ENCODE measurements around the gene BEST3. TPM values are rescaled to one million over a fixed set of nuclear protein-coding genes. Genes with fewer than 3 reads are reported as not detected.

Gene BEST3
- polyA plus RNA-seq, 1 donor from 2014 or later, result 0.88 TPM

GRCh38 chr12:69676257-69677012 is 22.7 kb downstream of the BEST3 start:
- Histone ChIP-seq H3K9me2 (ENCODE audit: insufficient read depth, low read length) (no peaks in the 10 kb centered on the region), H3F3A (ENCODE audit: insufficient read depth, low read length, poor library complexity, severe bottlenecking) (no peaks in the 10 kb centered on the region), H3K9ac (ENCODE audit: low read length) (no peak overlapping the region), H3K9me3 (ENCODE audit: low read length) (no peaks in the 10 kb centered on the region), H3K36me3 (ENCODE audit: insufficient read depth, low read length) (no peaks in the 10 kb centered on the region), H3K4me3 (ENCODE audit: low read length) (no peak overlapping the region), H3K27me3 (ENCODE audit: insufficient read depth, low read depth, low read length) (no peaks in the 10 kb centered on the region), H4K20me1 (ENCODE audit: insufficient read depth) (no peaks in the 10 kb centered on the region), H2AFZ (ENCODE audit: low read depth, low read length) (no peak overlapping the region), H3K4me2 (ENCODE audit: low read length) (no peak overlapping the region), H3K79me2 (replicated peaks; ENCODE audit: insufficient read depth, low read length) (no peaks in the 10 kb centered on the region), H3K27ac (ENCODE audit: low read length) (no peak overlapping the region)
- TF ChIP-seq POLR2AphosphoS5 (IDR thresholded peaks at IDR 0.05) (no peak), RAD21 (conservative IDR thresholded peaks at IDR 0.05) (no peak), EZH2 (IDR thresholded peaks at IDR 0.05; ENCODE audit: borderline replicate concordance, insufficient read depth, low read length, poor library complexity, severe bottlenecking) (no peak), CTCF (IDR thresholded peaks at IDR 0.05; ENCODE audit: poor library complexity, severe bottlenecking) (no peak), MXI1 (conservative IDR thresholded peaks at IDR 0.05; ENCODE audit: poor library complexity, severe bottlenecking) (no peak), TAF1 (IDR thresholded peaks at IDR 0.05; ENCODE audit: low read depth) (no peak), EP300 (conservative IDR thresholded peaks at IDR 0.05; ENCODE audit: poor library complexity, severe bottlenecking) (no peak), REST (IDR thresholded peaks at IDR 0.05; ENCODE audit: borderline replicate concordance) (no peak)

- Histone ChIP-seq H3K27me3 (ENCODE audit: insufficient read depth, low read depth, low read length) (no peaks in the 10 kb centered on the region), H3K79me2 (replicated peaks; ENCODE audit: insufficient read depth, low read length) (no peaks in the 10 kb centered on the region), H3K27ac (ENCODE audit: low read length) (no peak overlapping the region), H3K9me2 (ENCODE audit: insufficient read depth, low read length) (no peaks in the 10 kb centered on the region), H3K36me3 (ENCODE audit: insufficient read depth, low read length) (no peaks in the 10 kb centered on the region), H3K4me2 (ENCODE audit: low read length) (no peak overlapping the region), H4K20me1 (ENCODE audit: insufficient read depth) (no peaks in the 10 kb centered on the region), H3F3A (ENCODE audit: insufficient read depth, low read length, poor library complexity, severe bottlenecking) (no peaks in the 10 kb centered on the region), H2AFZ (ENCODE audit: low read depth, low read length) (no peak overlapping the region), H3K9me3 (ENCODE audit: low read length) (no peaks in the 10 kb centered on the region), H3K9ac (ENCODE audit: low read length) (no peak overlapping the region), H3K4me3 (ENCODE audit: low read length) (no peak overlapping the region)
- no peak for TF ChIP-seq TAF1 (IDR thresholded peaks at IDR 0.05; ENCODE audit: low read depth)
- no peak for TF ChIP-seq CTCF (IDR thresholded peaks at IDR 0.05; ENCODE audit: poor library complexity, severe bottlenecking)
- TF ChIP-seq RAD21 (conservative IDR thresholded peaks at IDR 0.05), result no peak
- TF ChIP-seq REST (IDR thresholded peaks at IDR 0.05; ENCODE audit: borderline replicate concordance), result no peak
- no peak for TF ChIP-seq SMC3 (conservative IDR thresholded peaks at IDR 0.05; ENCODE audit: poor library complexity)
- TF ChIP-seq MXI1 (conservative IDR thresholded peaks at IDR 0.05; ENCODE audit: poor library complexity, severe bottlenecking), result no peak
- no peak for TF ChIP-seq EZH2 (IDR thresholded peaks at IDR 0.05; ENCODE audit: borderline replicate concordance, insufficient read depth, low read length, poor library complexity, severe bottlenecking)
- no peak for TF ChIP-seq POLR2AphosphoS5 (IDR thresholded peaks at IDR 0.05)
- TF ChIP-seq EP300 (conservative IDR thresholded peaks at IDR 0.05; ENCODE audit: poor library complexity, severe bottlenecking), result no peak
Measured at GRCh38 chr12:69672195-69672594, 26.9 kb downstream of the BEST3 start.

Data from neural cell (in vitro differentiated cells).